ENCODE measurements around the gene DNAH1.

The DNAH1 gene

DNA sequence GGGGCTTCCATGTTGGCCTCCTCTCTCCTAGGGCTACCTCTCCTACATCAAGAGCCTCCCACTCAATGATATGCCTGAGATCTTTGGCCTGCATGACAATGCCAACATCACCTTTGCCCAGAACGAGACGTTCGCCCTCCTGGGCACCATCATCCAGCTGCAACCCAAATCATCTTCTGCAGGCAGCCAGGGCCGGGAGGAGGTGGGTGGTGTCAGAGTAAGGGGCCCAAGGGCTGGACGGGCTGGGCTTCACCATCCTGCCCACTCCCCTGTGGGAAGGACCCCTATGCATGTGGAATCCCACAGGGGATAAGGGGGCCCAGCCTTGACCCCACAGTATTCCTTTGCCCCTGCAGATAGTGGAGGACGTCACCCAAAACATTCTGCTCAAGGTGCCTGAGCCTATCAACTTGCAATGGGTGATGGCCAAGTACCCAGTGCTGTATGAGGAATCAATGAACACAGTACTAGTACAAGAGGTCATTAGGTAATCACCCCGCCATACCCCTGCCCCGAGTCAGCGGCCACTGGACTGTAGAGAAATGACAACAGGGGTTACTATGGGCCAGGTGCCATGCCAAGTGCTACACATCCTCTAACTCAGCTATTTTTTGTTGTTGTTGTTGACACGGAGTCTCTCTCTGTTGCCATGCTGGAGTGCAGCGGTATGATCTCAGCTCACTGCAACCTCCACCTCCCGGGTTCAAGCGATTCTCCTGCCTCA is 81.7 kb downstream of the DNAH1 start:
- Mint-ChIP-seq H3K9me3 (no peaks in the 10 kb centered on the region), H3K4me3 (no peak overlapping the region), H3K27me3 (ENCODE audit: low read depth) (no peaks in the 10 kb centered on the region), H3K4me1 (ENCODE audit: low read depth) (no peaks in the 10 kb centered on the region), H3K27ac (no peak overlapping the region), H3K36me3 (ENCODE audit: low read depth) (peaks cover 15% of the 10 kb centered on the region)

DNA sequence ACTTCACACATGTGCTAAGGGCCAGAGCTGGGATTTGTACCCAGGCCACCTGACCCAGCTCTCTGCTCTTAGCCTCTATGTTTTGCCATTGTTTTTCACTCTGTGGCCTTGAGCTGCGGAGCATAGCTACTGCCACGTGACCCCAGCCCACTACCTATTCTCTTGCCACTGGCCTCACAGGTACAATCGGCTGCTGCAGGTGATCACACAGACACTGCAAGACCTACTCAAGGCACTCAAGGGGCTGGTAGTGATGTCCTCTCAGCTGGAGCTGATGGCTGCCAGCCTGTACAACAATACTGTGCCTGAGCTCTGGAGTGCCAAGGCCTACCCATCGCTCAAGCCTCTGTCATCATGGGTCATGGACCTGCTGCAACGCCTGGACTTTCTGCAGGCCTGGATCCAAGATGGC is 82.6 kb downstream of the DNAH1 start:
- Mint-ChIP-seq H3K27me3 (ENCODE audit: low read depth) (no peaks in the 10 kb centered on the region), H3K36me3 (ENCODE audit: low read depth) (peaks cover 16% of the 10 kb centered on the region), H3K4me3 (no peak overlapping the region), H3K9me3 (no peaks in the 10 kb centered on the region), H3K4me1 (ENCODE audit: low read depth) (no peaks in the 10 kb centered on the region), H3K27ac (no peak overlapping the region)

DNA sequence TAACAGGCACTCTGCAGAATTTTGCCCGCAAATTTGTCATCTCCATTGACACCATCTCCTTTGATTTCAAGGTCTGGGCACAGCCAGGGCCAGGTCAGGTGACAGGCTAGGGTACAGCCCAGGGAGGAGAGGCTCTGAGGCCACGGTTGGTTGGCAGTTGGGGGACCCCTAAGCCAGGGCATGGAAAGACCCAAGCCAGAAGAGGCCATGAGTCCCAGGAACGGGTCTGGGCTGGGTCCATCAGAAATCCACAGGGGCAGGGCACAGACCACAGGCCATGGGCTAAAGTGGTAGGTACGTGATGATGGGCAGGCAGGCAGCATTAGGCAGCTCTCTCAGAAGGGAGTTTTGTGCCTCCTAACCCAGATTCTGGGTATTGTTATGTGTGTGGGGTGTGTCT is 83.0 kb downstream of the DNAH1 start:
- Mint-ChIP-seq H3K27ac (no peak overlapping the region), H3K27me3 (ENCODE audit: low read depth) (no peaks in the 10 kb centered on the region), H3K9me3 (no peaks in the 10 kb centered on the region), H3K36me3 (ENCODE audit: low read depth) (peaks cover 20% of the 10 kb centered on the region), H3K4me1 (ENCODE audit: low read depth) (no peaks in the 10 kb centered on the region), H3K4me3 (no peak overlapping the region)

DNA sequence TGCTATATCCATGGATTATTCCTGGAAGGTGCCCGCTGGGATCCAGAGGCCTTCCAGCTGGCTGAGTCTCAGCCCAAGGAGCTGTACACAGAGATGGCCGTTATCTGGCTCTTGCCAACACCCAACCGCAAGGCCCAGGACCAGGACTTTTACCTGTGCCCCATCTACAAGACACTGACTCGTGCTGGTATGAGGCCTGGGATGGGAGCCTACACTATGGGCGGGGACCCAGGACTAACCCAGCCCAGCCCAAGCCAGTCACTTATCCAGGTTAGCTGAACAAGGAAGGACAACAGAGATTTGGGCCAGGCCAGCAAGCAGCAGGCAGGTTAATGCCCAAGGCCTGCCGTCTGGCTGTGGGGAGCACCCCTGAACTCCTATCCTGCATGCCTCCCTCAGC is 83.5 kb downstream of the DNAH1 start:
- Mint-ChIP-seq H3K9me3 (no peaks in the 10 kb centered on the region), H3K27ac (no peak overlapping the region), H3K4me1 (ENCODE audit: low read depth) (no peaks in the 10 kb centered on the region), H3K36me3 (ENCODE audit: low read depth) (peaks cover 21% of the 10 kb centered on the region), H3K4me3 (no peak overlapping the region), H3K27me3 (ENCODE audit: low read depth) (no peaks in the 10 kb centered on the region)

DNA sequence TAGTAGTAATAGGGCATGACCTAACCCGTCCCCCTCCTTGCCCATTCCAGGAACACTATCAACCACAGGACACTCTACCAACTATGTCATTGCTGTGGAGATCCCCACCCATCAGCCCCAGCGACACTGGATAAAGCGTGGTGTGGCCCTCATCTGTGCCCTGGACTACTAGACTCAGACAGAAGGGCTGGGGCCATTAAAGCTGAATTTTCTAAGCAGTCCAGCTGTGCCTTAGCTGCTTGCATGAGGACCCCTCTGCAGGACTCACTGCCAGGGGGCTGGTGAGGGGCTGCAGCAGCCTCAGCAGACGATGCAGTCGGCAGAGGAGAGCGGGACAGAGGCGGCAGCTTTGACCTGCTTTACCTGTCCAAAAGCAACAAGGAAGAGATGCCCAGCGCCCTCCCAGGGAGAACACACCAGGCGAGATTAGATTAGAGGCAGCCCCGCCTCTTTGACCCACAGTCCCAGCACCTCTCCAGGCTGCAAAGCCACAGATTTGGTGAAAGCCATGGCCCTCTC is 84.2 kb downstream of the DNAH1 start:
- H3K4me1 Mint-ChIP-seq (ENCODE audit: low read depth) = no peaks in the 10 kb centered on the region
- H3K4me3 Mint-ChIP-seq = no peak overlapping the region
- peaks cover 23% of the 10 kb centered on the region for H3K36me3 Mint-ChIP-seq (ENCODE audit: low read depth)
- H3K9me3 Mint-ChIP-seq = no peaks in the 10 kb centered on the region
- H3K27me3 Mint-ChIP-seq (ENCODE audit: low read depth) = no peaks in the 10 kb centered on the region
- no peak overlapping the region for H3K27ac Mint-ChIP-seq

DNA sequence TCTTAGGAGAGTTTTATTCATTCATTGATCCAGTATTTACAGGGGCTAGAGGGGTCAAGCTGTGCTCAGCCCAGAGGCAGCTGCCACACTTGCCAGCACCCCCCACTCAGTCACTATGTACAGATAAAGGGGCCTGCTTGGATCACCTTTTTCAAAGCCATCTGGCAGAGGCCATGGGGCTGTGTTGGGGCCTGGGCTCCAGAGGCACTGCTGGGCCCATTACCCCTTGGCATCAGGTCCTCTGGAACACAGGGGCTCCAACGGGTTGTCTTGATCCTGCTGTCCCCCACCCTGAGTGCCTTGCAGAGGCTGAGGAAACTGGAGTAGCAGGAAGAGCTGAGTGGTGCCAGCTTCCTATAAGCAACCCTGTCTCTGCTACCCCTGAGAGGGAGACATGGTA is 84.9 kb downstream of the DNAH1 start:
- H3K4me1 Mint-ChIP-seq (ENCODE audit: low read depth) = no peaks in the 10 kb centered on the region
- H3K4me3 Mint-ChIP-seq = no peak overlapping the region
- no peaks in the 10 kb centered on the region for H3K9me3 Mint-ChIP-seq
- H3K27ac Mint-ChIP-seq = no peak overlapping the region
- no peaks in the 10 kb centered on the region for H3K27me3 Mint-ChIP-seq (ENCODE audit: low read depth)
- peaks cover 27% of the 10 kb centered on the region for H3K36me3 Mint-ChIP-seq (ENCODE audit: low read depth)

DNA sequence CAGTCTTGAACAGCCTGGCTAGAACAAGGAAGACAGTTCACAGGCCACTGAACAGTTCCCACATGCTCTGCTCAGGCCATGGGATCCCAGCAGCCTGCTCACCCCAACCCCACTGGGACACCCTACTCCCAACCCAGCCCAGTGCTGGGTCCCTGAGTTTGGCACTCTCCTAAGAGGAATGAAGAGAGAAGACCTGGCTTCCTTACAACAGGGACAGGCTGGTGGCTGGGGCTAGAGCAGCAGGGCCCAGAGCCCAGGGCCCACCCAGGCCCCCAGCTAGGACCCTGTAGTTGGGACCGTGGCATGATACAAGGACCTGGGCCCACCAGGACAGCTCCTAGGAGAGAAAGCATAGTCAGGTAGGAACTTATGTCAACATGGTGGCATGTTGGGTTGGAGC is 85.4 kb downstream of the DNAH1 start:
- Mint-ChIP-seq H3K27me3 (ENCODE audit: low read depth) (no peaks in the 10 kb centered on the region), H3K4me3 (no peak overlapping the region), H3K27ac (no peak overlapping the region), H3K9me3 (no peaks in the 10 kb centered on the region), H3K36me3 (ENCODE audit: low read depth) (peaks cover 30% of the 10 kb centered on the region), H3K4me1 (ENCODE audit: low read depth) (peaks cover 1% of the 10 kb centered on the region)

DNA sequence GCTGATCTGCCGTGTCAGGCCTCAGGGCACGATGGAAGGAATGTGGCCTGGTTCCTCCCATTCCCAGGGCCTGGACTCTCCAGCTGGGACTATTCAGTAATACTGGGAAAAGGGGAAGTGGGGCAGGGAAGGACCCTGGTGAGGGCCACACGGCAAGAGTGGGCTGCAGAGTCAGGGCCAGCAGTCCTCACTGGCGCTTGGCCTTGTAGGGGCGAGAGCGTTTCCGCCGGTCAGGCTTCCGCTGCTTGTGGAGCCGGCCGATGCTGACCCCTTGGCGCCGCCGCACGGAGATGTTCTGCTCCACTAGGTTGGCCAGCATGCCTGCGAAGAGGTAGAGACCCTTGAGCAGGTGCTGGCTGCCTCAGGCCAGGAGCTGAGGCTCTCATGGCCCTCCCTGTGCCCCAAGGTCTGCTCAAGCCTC is 86.0 kb downstream of the DNAH1 start:
- Mint-ChIP-seq H3K4me1 (ENCODE audit: low read depth) (peaks cover 4% of the 10 kb centered on the region), H3K27ac (no peak overlapping the region), H3K9me3 (no peaks in the 10 kb centered on the region), H3K27me3 (ENCODE audit: low read depth) (no peaks in the 10 kb centered on the region), H3K4me3 (no peak overlapping the region), H3K36me3 (ENCODE audit: low read depth) (peaks cover 30% of the 10 kb centered on the region)

DNA sequence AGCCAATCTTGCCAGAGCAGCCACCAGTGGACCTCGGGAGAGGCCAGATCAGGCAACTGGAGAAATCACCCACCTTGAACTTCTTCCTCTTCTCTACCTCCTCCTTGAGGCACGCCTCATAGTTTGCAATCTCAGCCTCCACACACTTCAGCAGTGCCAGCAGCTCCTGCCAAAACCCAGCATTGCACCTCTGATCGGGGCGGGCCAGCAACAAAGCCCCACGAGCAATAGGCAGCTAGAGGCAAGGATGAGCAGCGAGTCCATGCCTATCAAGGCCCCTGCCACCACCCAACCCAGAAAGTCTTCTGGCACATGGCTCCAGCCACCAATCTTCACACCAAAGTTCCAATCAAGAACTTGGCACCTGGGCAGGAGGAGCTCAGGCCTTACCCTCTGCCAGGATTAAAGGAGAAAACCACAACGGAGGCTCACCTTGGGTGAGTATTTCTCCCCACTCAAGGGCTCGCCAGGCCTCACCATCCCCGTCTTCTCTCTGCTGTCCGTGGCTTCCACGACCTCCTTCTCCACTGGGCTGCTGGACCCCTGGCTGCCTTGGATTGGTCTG is 86.7 kb downstream of the DNAH1 start:
- H3K27me3 Mint-ChIP-seq (ENCODE audit: low read depth) = no peaks in the 10 kb centered on the region
- no peak overlapping the region for H3K4me3 Mint-ChIP-seq
- H3K9me3 Mint-ChIP-seq = no peaks in the 10 kb centered on the region
- peaks cover 5% of the 10 kb centered on the region for H3K4me1 Mint-ChIP-seq (ENCODE audit: low read depth)
- H3K27ac Mint-ChIP-seq = no peak overlapping the region
- H3K36me3 Mint-ChIP-seq (ENCODE audit: low read depth) = peaks cover 35% of the 10 kb centered on the region

DNA sequence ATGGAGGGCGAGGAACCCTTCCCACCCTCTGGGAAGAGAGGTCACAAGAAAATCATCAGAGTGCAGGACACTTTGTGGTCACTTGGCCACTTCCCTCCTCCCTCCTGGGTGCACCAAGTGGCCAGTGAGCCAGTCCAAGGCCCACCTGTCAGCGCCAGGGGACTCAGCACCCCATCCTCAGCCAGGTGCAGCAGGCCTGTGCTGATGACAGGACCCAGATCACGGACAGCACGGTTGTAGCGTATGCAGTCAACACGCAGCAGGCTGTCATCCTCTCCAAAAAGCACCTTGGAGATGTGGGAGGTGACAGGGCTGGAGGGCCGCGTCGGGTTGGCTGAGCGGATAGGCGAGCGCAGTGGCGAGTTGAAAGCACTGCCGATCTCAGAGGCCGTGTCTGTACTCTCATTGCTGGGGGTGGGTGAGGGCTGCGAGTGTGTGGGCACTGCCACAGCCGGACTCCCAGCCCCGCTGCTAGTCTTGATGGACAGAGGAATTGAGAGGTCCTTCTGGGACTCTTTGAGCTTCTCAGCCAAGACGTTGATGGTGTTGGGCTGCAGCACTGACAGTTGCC is 87.2 kb downstream of the DNAH1 start:
- H3K4me3 Mint-ChIP-seq = no peak overlapping the region
- peaks cover 39% of the 10 kb centered on the region for H3K36me3 Mint-ChIP-seq (ENCODE audit: low read depth)
- H3K27ac Mint-ChIP-seq = no peak overlapping the region
- no peaks in the 10 kb centered on the region for H3K9me3 Mint-ChIP-seq
- no peaks in the 10 kb centered on the region for H3K27me3 Mint-ChIP-seq (ENCODE audit: low read depth)
- peaks cover 10% of the 10 kb centered on the region for H3K4me1 Mint-ChIP-seq (ENCODE audit: low read depth)

DNA sequence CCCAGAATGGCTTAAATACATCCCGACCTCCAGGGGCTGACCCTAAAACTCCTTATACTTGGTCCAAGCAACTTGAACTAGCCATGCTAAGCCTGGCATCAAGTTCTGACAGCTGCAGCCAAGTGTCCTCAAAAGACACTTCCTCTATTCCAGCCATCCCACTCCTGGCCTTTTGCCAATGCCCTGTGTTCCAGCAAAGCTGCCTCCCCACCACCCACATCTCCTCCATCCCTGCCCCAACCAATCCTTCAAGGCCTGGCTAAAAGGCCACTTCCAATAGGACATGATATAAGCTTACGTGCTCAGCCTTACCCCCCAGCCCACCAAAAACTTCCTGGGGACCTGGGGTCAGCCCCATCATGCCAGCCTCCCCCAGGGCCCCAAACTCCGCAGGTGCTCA is 87.8 kb downstream of the DNAH1 start:
- H3K36me3 Mint-ChIP-seq (ENCODE audit: low read depth) = peaks cover 40% of the 10 kb centered on the region
- H3K4me1 Mint-ChIP-seq (ENCODE audit: low read depth) = peaks cover 16% of the 10 kb centered on the region
- H3K4me3 Mint-ChIP-seq = no peak overlapping the region
- no peaks in the 10 kb centered on the region for H3K9me3 Mint-ChIP-seq
- H3K27me3 Mint-ChIP-seq (ENCODE audit: low read depth) = no peaks in the 10 kb centered on the region
- no peak overlapping the region for H3K27ac Mint-ChIP-seq

DNA sequence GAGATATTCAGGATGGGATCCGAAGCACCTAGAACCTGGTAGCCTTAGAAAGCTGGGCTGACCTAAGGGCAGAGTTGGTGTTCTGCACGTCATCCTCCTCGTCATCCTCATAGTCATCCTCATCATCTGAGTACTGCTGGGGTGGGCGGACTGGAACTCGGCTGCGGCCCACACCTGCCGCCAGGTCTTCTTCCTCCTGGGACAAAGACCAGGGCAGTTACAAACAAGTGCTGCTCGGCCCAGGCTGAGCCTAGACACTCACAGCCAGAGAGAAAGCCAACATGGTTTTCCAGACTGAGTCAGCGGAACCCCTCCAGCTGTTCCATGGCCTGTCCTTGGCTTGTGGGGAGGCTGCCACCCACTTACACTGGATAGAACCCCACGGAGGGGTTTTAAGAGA is 88.3 kb downstream of the DNAH1 start:
- peaks cover 40% of the 10 kb centered on the region for H3K36me3 Mint-ChIP-seq (ENCODE audit: low read depth)
- no peaks in the 10 kb centered on the region for H3K27me3 Mint-ChIP-seq (ENCODE audit: low read depth)
- no peaks in the 10 kb centered on the region for H3K9me3 Mint-ChIP-seq
- peaks cover 20% of the 10 kb centered on the region for H3K4me1 Mint-ChIP-seq (ENCODE audit: low read depth)
- H3K27ac Mint-ChIP-seq = no peak overlapping the region
- no peak overlapping the region for H3K4me3 Mint-ChIP-seq

DNA sequence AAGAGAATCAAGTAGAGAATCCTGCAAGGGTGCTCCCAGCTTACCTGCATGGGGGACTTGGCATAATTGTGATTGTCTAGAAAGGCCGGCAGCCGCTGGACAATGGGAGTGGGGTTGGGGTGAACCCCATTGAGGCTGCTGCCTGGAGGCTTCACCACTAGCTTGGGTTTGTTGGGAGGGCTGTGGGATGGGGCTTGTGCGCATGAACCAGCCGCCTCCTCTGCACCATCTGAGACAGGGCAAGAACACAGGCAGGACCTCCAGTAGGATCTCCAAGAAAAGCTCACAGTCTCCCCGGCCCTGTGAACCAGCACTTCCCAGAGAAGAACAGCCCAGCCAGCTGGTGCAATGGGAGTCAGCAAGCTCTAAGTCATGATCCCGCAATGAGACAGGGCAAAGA is 88.9 kb downstream of the DNAH1 start:
- Mint-ChIP-seq H3K27me3 (ENCODE audit: low read depth) (no peaks in the 10 kb centered on the region), H3K9me3 (no peaks in the 10 kb centered on the region), H3K36me3 (ENCODE audit: low read depth) (peaks cover 40% of the 10 kb centered on the region), H3K4me1 (ENCODE audit: low read depth) (peaks cover 20% of the 10 kb centered on the region), H3K27ac (no peak overlapping the region), H3K4me3 (no peak overlapping the region)

DNA sequence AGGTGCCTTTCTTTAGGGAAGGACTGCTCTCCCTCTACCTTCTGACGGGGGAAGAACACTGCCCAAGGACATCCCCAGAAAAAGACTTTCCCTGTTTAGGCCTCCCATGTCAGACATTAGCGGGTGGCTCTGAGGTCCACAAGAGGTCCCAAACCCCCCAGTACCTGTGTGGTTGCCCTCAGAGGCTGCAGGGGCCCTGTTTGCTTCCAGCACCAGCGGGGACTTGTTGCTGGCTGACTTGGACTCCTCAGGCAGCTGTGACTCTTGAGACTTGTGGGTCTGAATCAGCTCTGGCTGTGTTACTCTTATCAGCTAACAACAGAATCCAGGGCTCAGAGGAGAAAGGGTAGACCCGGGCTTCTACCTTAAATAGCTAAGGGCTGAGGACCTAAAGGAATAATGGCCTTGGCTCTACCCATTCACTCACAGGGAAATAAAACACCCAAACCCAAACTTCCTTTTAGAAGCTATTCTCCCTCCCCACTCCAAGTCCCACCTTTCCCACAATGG is 89.5 kb downstream of the DNAH1 start:
- Mint-ChIP-seq H3K9me3 (no peaks in the 10 kb centered on the region), H3K27ac (no peak overlapping the region), H3K4me3 (no peak overlapping the region), H3K27me3 (ENCODE audit: low read depth) (no peaks in the 10 kb centered on the region), H3K4me1 (ENCODE audit: low read depth) (peaks cover 20% of the 10 kb centered on the region), H3K36me3 (ENCODE audit: low read depth) (peaks cover 38% of the 10 kb centered on the region)

DNA sequence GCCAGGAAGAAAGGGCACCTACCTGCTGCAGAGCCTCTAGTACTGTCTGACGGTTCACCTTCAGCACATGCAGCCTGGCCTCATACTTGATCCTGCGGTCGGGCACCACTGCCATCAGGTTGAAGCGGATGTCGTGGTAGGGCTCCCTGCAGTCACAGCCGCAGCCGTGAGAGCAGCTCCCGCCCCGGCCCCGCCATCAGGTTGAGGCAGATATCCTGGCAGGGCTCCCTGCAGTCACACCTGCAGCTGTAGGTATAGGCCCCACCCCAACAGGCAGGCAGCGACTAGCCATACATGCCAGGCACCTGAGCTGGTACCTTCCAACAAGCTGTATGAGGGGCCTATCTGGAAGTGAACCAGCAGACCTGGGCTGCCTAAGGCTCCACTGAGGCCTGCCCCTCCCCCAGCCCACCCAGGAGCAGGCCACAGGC is 90.1 kb downstream of the DNAH1 start:
- Mint-ChIP-seq H3K27me3 (ENCODE audit: low read depth) (no peaks in the 10 kb centered on the region), H3K27ac (no peak overlapping the region), H3K4me3 (no peak overlapping the region), H3K36me3 (ENCODE audit: low read depth) (peaks cover 34% of the 10 kb centered on the region), H3K4me1 (ENCODE audit: low read depth) (peaks cover 24% of the 10 kb centered on the region), H3K9me3 (no peaks in the 10 kb centered on the region)
